CD4-positive, alpha-beta memory T cell (primary cell): Measurements from ENCODE around the gene NPAS2. TPM values are rescaled to one million over a fixed set of nuclear protein-coding genes. Genes with fewer than 3 reads are reported as not detected.

Source experiments
- CTCF ChIA-PET: fragments of 350-600 bp; sonication (Branson Sonifier 250); formaldehyde crosslinking; loops from one replicate; lab custom pipeline; 2021; ENCODE audit warnings: inconsistent platforms; ENCODE audit not compliant: partially characterized antibody; lab: Charles Lee
- POLR2A ChIA-PET: fragments of 350-600 bp; sonication (Branson Sonifier 250); formaldehyde crosslinking; loops from one replicate; lab custom pipeline; 2021; ENCODE audit not compliant: partially characterized antibody; lab: Charles Lee
- DNase-seq, 5 donors: peaks; one replicate each; pipeline versions ENCODE4 v3.0.0 to v3.0.0-alpha.2; 2020 to 2022; ENCODE audit warnings: mixed read lengths in 1 of 5
- H3K27ac ChIP-seq: one replicate; pipeline ENCODE4 v1.7.0; 2013; ENCODE audit warnings: low read depth, low read length
- H3K27me3 ChIP-seq: 2 replicates; pipeline ENCODE4 v1.7.0; 2013; ENCODE audit warnings: mild to moderate bottlenecking, low read length, moderate library complexity; ENCODE audit not compliant: insufficient read depth
- H3K36me3 ChIP-seq: 2 replicates; pipeline ENCODE4 v1.7.0; 2013; ENCODE audit warnings: mild to moderate bottlenecking, low read length, moderate library complexity; ENCODE audit not compliant: insufficient read depth
- H3K4me1 ChIP-seq: 2 replicates; pipeline ENCODE4 v1.7.0; 2013; ENCODE audit warnings: mild to moderate bottlenecking, low read length, moderate library complexity; ENCODE audit not compliant: insufficient read depth
- H3K4me3 ChIP-seq, 2 donors: one replicate each; pipeline ENCODE4 v1.7.0; 2013; ENCODE audit warnings: low read length in 2 of 2, mild to moderate bottlenecking in 1 of 2
- H3K9me3 ChIP-seq, 2 donors: one replicate each; pipeline ENCODE4 v1.7.0; 2013; ENCODE audit warnings: low read length in 2 of 2, control low read depth in 1 of 2; ENCODE audit not compliant: control insufficient read depth in 1 of 2
- H3K27ac Mint-ChIP-seq, 7 donors: one replicate each; pipeline ENCODE4 v1.8.0; 2020 to 2021; ENCODE audit warnings: mixed read lengths in 7 of 7, mild to moderate bottlenecking in 6 of 7, inconsistent platforms in 3 of 7, moderate library complexity in 3 of 7
- H3K27me3 Mint-ChIP-seq, 2 donors: one replicate each; pipeline ENCODE4 v1.8.0; 2020 to 2021; ENCODE audit warnings: mixed read lengths in 2 of 2
- H3K36me3 Mint-ChIP-seq, 2 donors: one replicate each; pipeline ENCODE4 v1.8.0; 2020 to 2021; ENCODE audit warnings: mixed read lengths in 2 of 2, inconsistent platforms in 1 of 2, mild to moderate bottlenecking in 1 of 2
- H3K4me1 Mint-ChIP-seq, 4 donors: one replicate each; pipeline ENCODE4 v1.8.0; 2020 to 2021; ENCODE audit warnings: mixed read lengths in 4 of 4, mild to moderate bottlenecking in 1 of 4
- H3K4me3 Mint-ChIP-seq, 8 donors: one replicate each; pipeline ENCODE4 v1.8.0; 2020 to 2021; ENCODE audit warnings: mixed read lengths in 8 of 8, mild to moderate bottlenecking in 7 of 8, moderate library complexity in 6 of 8, inconsistent platforms in 3 of 8
- H3K9me3 Mint-ChIP-seq, 8 donors: one replicate each; pipeline ENCODE4 v1.8.0; 2020 to 2021; ENCODE audit warnings: mixed read lengths in 8 of 8, mild to moderate bottlenecking in 5 of 8, inconsistent platforms in 3 of 8, moderate library complexity in 1 of 8
- intact Hi-C: fragments of 100-400 bp; cut with micrococcal nuclease; formaldehyde crosslinking; loops from one replicate; pipeline ENCODE4 v1.15.1; 2023
- polyA plus RNA-seq, 2 donors: library from polyadenylated mRNA; unstranded; fragments of 300-500 nt; fragmentation: Illumina TruSeq; gene quantifications; one replicate each; pipeline ENCODE4 v1.2.3, GENCODE V29; 2021
- total RNA-seq, 2 experiments: library from RNA; stranded (reverse); gene quantifications; one replicate each; pipeline ENCODE4 v1.2.3, GENCODE V29; 2021

Gene NPAS2
- total RNA-seq, result 1 to 10 TPM; 2.1 to 2.6 TPM
- under 1 TPM in 1 of 2 donors, not detected in 1; 0.79 TPM for polyA plus RNA-seq

- Histone ChIP-seq H3K4me1 (peaks cover 12% of the 10 kb centered on the region), H3K36me3 (no peaks in the 10 kb centered on the region), H3K27ac (no peak within 1 kb of the TSS), H3K27me3 (peaks cover 14% of the 10 kb centered on the region), H3K4me3 (peak within 1 kb of the TSS in 1 of 2 donors; percentile 32), H3K9me3 (no peaks in the 10 kb centered on the region)
- peak within 1 kb of the TSS; percentile 60 to 78 (median 72) for H3K4me3 Mint-ChIP-seq
- no peak within 1 kb of the TSS for H3K27ac Mint-ChIP-seq
- no peak for DNase-seq
- H3K9me3 Mint-ChIP-seq, result no peaks in the 10 kb centered on the region
- intact Hi-C loops, result loop anchor here (1.0 kb wide), 1 partner anchor 209 kb away; no protein-coding TSS in a partner anchor
- H3K36me3 Mint-ChIP-seq, result no peaks in the 10 kb centered on the region
- POLR2A ChIA-PET, result no interaction called here
- H3K4me1 Mint-ChIP-seq, result peaks cover 4 to 19% (median 12%) of the 10 kb centered on the region in 4 donors
- CTCF ChIA-PET, result no interaction called here
- H3K27me3 Mint-ChIP-seq, result peaks cover 31 to 32% of the 10 kb centered on the region in 2 donors
Observed at GRCh38 chr2:100819370-100820272, at the start of gene NPAS2. NPAS2 (plus strand) TSS chr2:100820139; CDS start chr2:100904755, 84,616 bp downstream.

GRCh38 chr2:100771125-100771524 is 48.8 kb upstream of the NPAS2 start:
- Mint-ChIP-seq H3K4me1 (no peaks in the 10 kb centered on the region), H3K4me3 (no peak overlapping the region), H3K27me3 (peaks cover 2 to 11% of the 10 kb centered on the region in 2 donors), H3K9me3 (peaks cover 0 to 2% (median 0%) of the 10 kb centered on the region in 8 donors), H3K27ac (no peak overlapping the region), H3K36me3 (no peaks in the 10 kb centered on the region)
- intact Hi-C loops, result no loop called here
- H3K4me1 ChIP-seq, result no peaks in the 10 kb centered on the region
- no peak overlapping the region for H3K4me3 ChIP-seq
- H3K27me3 ChIP-seq, result no peaks in the 10 kb centered on the region
- no peak overlapping the region for H3K27ac ChIP-seq
- ChIA-PET CTCF (interaction anchor here (1.6 kb wide), 1 partner anchor 11 kb away, joined by 3 read pairs; no protein-coding TSS in a partner anchor), POLR2A (no interaction called here)
- H3K9me3 ChIP-seq, result no peaks in the 10 kb centered on the region
- H3K36me3 ChIP-seq, result no peaks in the 10 kb centered on the region
- no peak for DNase-seq

GRCh38 chr2:100773538-100773937 is 46.4 kb upstream of the NPAS2 start:
- Mint-ChIP-seq H3K9me3 (peaks cover 0 to 1% (median 0%) of the 10 kb centered on the region in 8 donors), H3K4me3 (no peak overlapping the region), H3K36me3 (no peaks in the 10 kb centered on the region), H3K27me3 (peaks cover 2 to 8% of the 10 kb centered on the region in 2 donors), H3K27ac (no peak overlapping the region), H3K4me1 (no peaks in the 10 kb centered on the region)
- no peaks in the 10 kb centered on the region for H3K9me3 ChIP-seq
- intact Hi-C loops, result no loop called here
- H3K27me3 ChIP-seq, result no peaks in the 10 kb centered on the region
- H3K4me1 ChIP-seq, result no peaks in the 10 kb centered on the region
- no peak overlapping the region for H3K27ac ChIP-seq
- CTCF ChIA-PET, result no interaction called here
- POLR2A ChIA-PET, result no interaction called here
- no peak for DNase-seq
- no peak overlapping the region for H3K4me3 ChIP-seq
- H3K36me3 ChIP-seq, result no peaks in the 10 kb centered on the region

GRCh38 chr2:100776445-100776844 is 43.5 kb upstream of the NPAS2 start:
- H3K9me3 ChIP-seq, result no peaks in the 10 kb centered on the region
- H3K4me1 Mint-ChIP-seq, result no peaks in the 10 kb centered on the region
- POLR2A ChIA-PET, result no interaction called here
- CTCF ChIA-PET, result interaction anchor here (1.4 kb wide), 1 partner anchor 10 kb away, joined by 3 read pairs; no protein-coding TSS in a partner anchor
- H3K27ac ChIP-seq, result no peak overlapping the region
- DNase-seq, result no peak
- intact Hi-C loops, result no loop called here
- no peak overlapping the region for H3K4me3 Mint-ChIP-seq
- no peaks in the 10 kb centered on the region for H3K36me3 ChIP-seq
- no peaks in the 10 kb centered on the region for H3K27me3 ChIP-seq
- no peak overlapping the region for H3K27ac Mint-ChIP-seq
- H3K9me3 Mint-ChIP-seq, result peaks cover 0 to 1% (median 0%) of the 10 kb centered on the region in 8 donors
- H3K4me1 ChIP-seq, result no peaks in the 10 kb centered on the region
- no peak overlapping the region for H3K4me3 ChIP-seq
- no peaks in the 10 kb centered on the region for H3K36me3 Mint-ChIP-seq
- peaks cover 3 to 8% of the 10 kb centered on the region in 2 donors for H3K27me3 Mint-ChIP-seq

- ChIA-PET CTCF (no interaction called here), POLR2A (no interaction called here)
- no peak overlapping the region for H3K27ac Mint-ChIP-seq
- H3K9me3 ChIP-seq, result no peaks in the 10 kb centered on the region
- DNase-seq, result no peak
- no peaks in the 10 kb centered on the region for H3K4me1 Mint-ChIP-seq
- H3K36me3 ChIP-seq, result no peaks in the 10 kb centered on the region
- intact Hi-C loops, result no loop called here
- H3K9me3 Mint-ChIP-seq, result peaks cover 0 to 1% (median 0%) of the 10 kb centered on the region in 8 donors
- no peak overlapping the region for H3K4me3 Mint-ChIP-seq
- H3K27me3 ChIP-seq, result no peaks in the 10 kb centered on the region
- H3K4me1 ChIP-seq, result no peaks in the 10 kb centered on the region
- peaks cover 3 to 8% of the 10 kb centered on the region in 2 donors for H3K27me3 Mint-ChIP-seq
- no peaks in the 10 kb centered on the region for H3K36me3 Mint-ChIP-seq
- H3K27ac ChIP-seq, result no peak overlapping the region
- H3K4me3 ChIP-seq, result no peak overlapping the region
Observed at GRCh38 chr2:100778637-100779450, 41.1 kb upstream of the NPAS2 start.

- H3K27ac Mint-ChIP-seq, result no peak overlapping the region
- no peak overlapping the region for H3K4me3 Mint-ChIP-seq
- ChIA-PET CTCF (no interaction called here), POLR2A (no interaction called here)
- intact Hi-C loops, result no loop called here
- Histone ChIP-seq H3K4me1 (no peaks in the 10 kb centered on the region), H3K9me3 (no peaks in the 10 kb centered on the region), H3K4me3 (no peak overlapping the region), H3K27ac (no peak overlapping the region), H3K36me3 (no peaks in the 10 kb centered on the region), H3K27me3 (no peaks in the 10 kb centered on the region)
- no peaks in the 10 kb centered on the region for H3K4me1 Mint-ChIP-seq
- peaks cover 0 to 1% (median 0%) of the 10 kb centered on the region in 8 donors for H3K9me3 Mint-ChIP-seq
- DNase-seq, result no peak
- peaks cover 0 to 8% of the 10 kb centered on the region in 2 donors for H3K27me3 Mint-ChIP-seq
- H3K36me3 Mint-ChIP-seq, result no peaks in the 10 kb centered on the region
Observed at GRCh38 chr2:100779908-100780202, 40.1 kb upstream of the NPAS2 start.
